ENCODE measurements around the gene ARHGAP4. TPM values are rescaled to one million over a fixed set of nuclear protein-coding genes. Genes with fewer than 3 reads are reported as not detected.

ARHGAP4 gene
- total RNA-seq, 1 experiment from 2014 or later = 67.4 TPM

- TF ChIP-seq, protein P1, sequence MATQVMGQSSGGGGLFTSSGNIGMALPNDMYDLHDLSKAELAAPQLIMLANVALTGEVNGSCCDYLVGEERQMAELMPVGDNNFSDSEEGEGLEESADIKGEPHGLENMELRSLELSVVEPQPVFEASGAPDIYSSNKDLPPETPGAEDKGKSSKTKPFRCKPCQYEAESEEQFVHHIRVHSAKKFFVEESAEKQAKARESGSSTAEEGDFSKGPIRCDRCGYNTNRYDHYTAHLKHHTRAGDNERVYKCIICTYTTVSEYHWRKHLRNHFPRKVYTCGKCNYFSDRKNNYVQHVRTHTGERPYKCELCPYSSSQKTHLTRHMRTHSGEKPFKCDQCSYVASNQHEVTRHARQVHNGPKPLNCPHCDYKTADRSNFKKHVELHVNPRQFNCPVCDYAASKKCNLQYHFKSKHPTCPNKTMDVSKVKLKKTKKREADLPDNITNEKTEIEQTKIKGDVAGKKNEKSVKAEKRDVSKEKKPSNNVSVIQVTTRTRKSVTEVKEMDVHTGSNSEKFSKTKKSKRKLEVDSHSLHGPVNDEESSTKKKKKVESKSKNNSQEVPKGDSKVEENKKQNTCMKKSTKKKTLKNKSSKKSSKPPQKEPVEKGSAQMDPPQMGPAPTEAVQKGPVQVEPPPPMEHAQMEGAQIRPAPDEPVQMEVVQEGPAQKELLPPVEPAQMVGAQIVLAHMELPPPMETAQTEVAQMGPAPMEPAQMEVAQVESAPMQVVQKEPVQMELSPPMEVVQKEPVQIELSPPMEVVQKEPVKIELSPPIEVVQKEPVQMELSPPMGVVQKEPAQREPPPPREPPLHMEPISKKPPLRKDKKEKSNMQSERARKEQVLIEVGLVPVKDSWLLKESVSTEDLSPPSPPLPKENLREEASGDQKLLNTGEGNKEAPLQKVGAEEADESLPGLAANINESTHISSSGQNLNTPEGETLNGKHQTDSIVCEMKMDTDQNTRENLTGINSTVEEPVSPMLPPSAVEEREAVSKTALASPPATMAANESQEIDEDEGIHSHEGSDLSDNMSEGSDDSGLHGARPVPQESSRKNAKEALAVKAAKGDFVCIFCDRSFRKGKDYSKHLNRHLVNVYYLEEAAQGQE (IDR thresholded peaks at IDR 0.05; ENCODE audit: low read depth) = no peak
- no peak for TF ChIP-seq SIN3A (IDR thresholded peaks at IDR 0.05; ENCODE audit: low read depth)
- TF ChIP-seq ELF1 (IDR thresholded peaks at IDR 0.05; ENCODE audit: borderline replicate concordance, low read depth) = no peak
- TF ChIP-seq, protein P2, sequence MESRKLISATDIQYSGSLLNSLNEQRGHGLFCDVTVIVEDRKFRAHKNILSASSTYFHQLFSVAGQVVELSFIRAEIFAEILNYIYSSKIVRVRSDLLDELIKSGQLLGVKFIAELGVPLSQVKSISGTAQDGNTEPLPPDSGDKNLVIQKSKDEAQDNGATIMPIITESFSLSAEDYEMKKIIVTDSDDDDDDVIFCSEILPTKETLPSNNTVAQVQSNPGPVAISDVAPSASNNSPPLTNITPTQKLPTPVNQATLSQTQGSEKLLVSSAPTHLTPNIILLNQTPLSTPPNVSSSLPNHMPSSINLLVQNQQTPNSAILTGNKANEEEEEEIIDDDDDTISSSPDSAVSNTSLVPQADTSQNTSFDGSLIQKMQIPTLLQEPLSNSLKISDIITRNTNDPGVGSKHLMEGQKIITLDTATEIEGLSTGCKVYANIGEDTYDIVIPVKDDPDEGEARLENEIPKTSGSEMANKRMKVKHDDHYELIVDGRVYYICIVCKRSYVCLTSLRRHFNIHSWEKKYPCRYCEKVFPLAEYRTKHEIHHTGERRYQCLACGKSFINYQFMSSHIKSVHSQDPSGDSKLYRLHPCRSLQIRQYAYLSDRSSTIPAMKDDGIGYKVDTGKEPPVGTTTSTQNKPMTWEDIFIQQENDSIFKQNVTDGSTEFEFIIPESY (IDR thresholded peaks at IDR 0.05; ENCODE audit: extremely low read depth, insufficient replicate concordance, low read length) = no peak
- no peak for TF ChIP-seq RAD21 (IDR thresholded peaks at IDR 0.05; ENCODE audit: low read depth)
- TF ChIP-seq ZNF274 (IDR thresholded peaks at IDR 0.05; ENCODE audit: low read depth, low read length) = no peak
- no peak for TF ChIP-seq CTCF (IDR thresholded peaks at IDR 0.05 in 2 of 3, conservative IDR thresholded peaks at IDR 0.05 in 1 of 3; ENCODE audit: borderline replicate concordance in 1 of 3, insufficient read depth in 1 of 3, low read depth in 2 of 3, low read length in 2 of 3)
- no peak for TF ChIP-seq SRF (IDR thresholded peaks at IDR 0.05; ENCODE audit: low read depth)
- BruUV-seq (replicated peaks) = no TSS peak
- Histone ChIP-seq H3K4me3 (replicated peaks in 1 of 2; ENCODE audit: low read depth in 1 of 2, low read length in 2 of 2) (no peak overlapping the region), H3K79me2 (ENCODE audit: insufficient read depth, low read length) (no peaks in the 10 kb centered on the region; the same call in 1 of the 2 replicates), H4K20me1 (ENCODE audit: insufficient read depth) (no peaks in the 10 kb centered on the region), H3K27ac (ENCODE audit: low read depth, low read length) (peak overlapping the region; percentile 38; the same call in 1 of the 2 replicates), H3K9me3 (ENCODE audit: control insufficient read depth in 1 of 2, insufficient read depth in 1 of 2, low read depth in 1 of 2, low read length in 2 of 2) (no peaks in the 10 kb centered on the region), H3K27me3 (ENCODE audit: insufficient read depth, low read length) (no peaks in the 10 kb centered on the region), H2AFZ (ENCODE audit: low read depth, low read length, poor library complexity, severe bottlenecking) (no peak overlapping the region), H3K4me2 (ENCODE audit: low read length) (no peak overlapping the region), H3K9ac (ENCODE audit: low read length) (no peak overlapping the region), H3K4me1 (ENCODE audit: control insufficient read depth in 1 of 2, insufficient read depth in 2 of 2, low read length in 2 of 2) (no peaks in the 10 kb centered on the region; a peak in 1 of 4 replicates), H3K36me3 (ENCODE audit: control insufficient read depth in 1 of 2, insufficient read depth in 2 of 2, low read length in 2 of 2) (peaks cover 0 to 14% of the 10 kb centered on the region in 2 experiments; a peak in 1 of 4 replicates), H3K9me2 (ENCODE audit: insufficient read depth) (no peaks in the 10 kb centered on the region)
- ATAC-seq (no peak), DNase-seq (ENCODE audit: low read depth, low spot score) (no peak)
- RAD21 ChIA-PET (ENCODE audit: low non-redundant PET in 1 of 2, low total read pairs in 2 of 2, uncharacterized antibody in 2 of 2, unreplicated experiment in 2 of 2) = no interaction called here
- intact Hi-C loops (cut with micrococcal nuclease) = no loop called here
- CTCF ChIA-PET = interaction anchor here (1.2 to 1.5 kb wide), 3 partner anchors 12 to 21 kb away, joined by 4 to 14 read pairs (median 6); no protein-coding TSS in a partner anchor
- POLR2A ChIA-PET = no interaction called here
Measured at GRCh38 chrX:153948002-153948466, 22.0 kb upstream of the ARHGAP4 start.
